ENCODE data around the gene CAPN12. TPM values are rescaled to one million over a fixed set of nuclear protein-coding genes. Genes with fewer than 3 reads are reported as not detected.
"Not testable (repeated sequence)": the region's sequence is repeated elsewhere in the genome, so short reads cannot be mapped to it uniquely, and the experiment has no call there.

The CAPN12 gene
- total and polyA plus RNA-seq, 2 experiments from 2014 or later = 19.1 to 20.5 TPM

GRCh38 chr19:38791451-38792064 is 47.3 kb upstream of the CAPN12 start:
- H3K27me3 Mint-ChIP-seq (ENCODE audit: insufficient read depth, low read depth, poor library complexity) = peaks cover 18% of the 10 kb centered on the region
- peak; percentile 81 for ATAC-seq
- H3K36me3 ChIP-seq (ENCODE audit: insufficient read depth); H3K9me3 Mint-ChIP-seq; H4K20me1 ChIP-seq (replicated peaks; ENCODE audit: insufficient read depth); H3K4me3 Mint-ChIP-seq; H3K27ac ChIP-seq (ENCODE audit: low read depth); H3K36me3 Mint-ChIP-seq (ENCODE audit: low read depth); H3K4me1 Mint-ChIP-seq; H3K27ac Mint-ChIP-seq; H3K4me1 ChIP-seq (ENCODE audit: insufficient read depth); H3F3A ChIP-seq (replicated peaks; ENCODE audit: low read depth); DNase-seq (ENCODE audit: low spot score); H3K9me2 ChIP-seq (ENCODE audit: insufficient read depth); H3K79me2 ChIP-seq (replicated peaks; ENCODE audit: insufficient read depth); H2AFZ ChIP-seq: not testable (repeated sequence)
- Histone ChIP-seq H3K4me3 (peak overlapping the region; percentile 43; the same call in 1 of the 2 replicates), H3K27me3 (ENCODE audit: insufficient read depth) (peaks cover 11% of the 10 kb centered on the region; the same call in 1 of the 2 replicates), H3K4me2 (peak overlapping the region; percentile 49; the same call in 1 of the 2 replicates)

- Histone ChIP-seq H3K4me2 (peak overlapping the region; percentile 65; the same call in 1 of the 2 replicates), H3K27me3 (ENCODE audit: insufficient read depth) (peaks cover 11% of the 10 kb centered on the region; the same call in 1 of the 2 replicates)
Observed at GRCh38 chr19:38790507-38791403, 46.5 kb upstream of the CAPN12 start.

GRCh38 chr19:38788478-38789243 is 44.4 kb upstream of the CAPN12 start, which contains the start of gene LGALS7B:
Gene LGALS7B (plus strand): TSS chr19:38789200. CDS start chr19:38789227, 27 bp downstream.
- H3K4me3 ChIP-seq = no peak within 1 kb of the TSS
- H3K4me1 ChIP-seq (ENCODE audit: insufficient read depth) = peaks cover 6% of the 10 kb centered on the region; the same call in 1 of the 2 replicates
- H3K9me2 ChIP-seq (ENCODE audit: insufficient read depth) = no peaks in the 10 kb centered on the region
- H4K20me1 ChIP-seq (replicated peaks; ENCODE audit: insufficient read depth) = no peaks in the 10 kb centered on the region
- no peaks in the 10 kb centered on the region for H3F3A ChIP-seq (replicated peaks; ENCODE audit: low read depth)
- ATAC-seq = no peak
- Mint-ChIP-seq H3K36me3 (ENCODE audit: low read depth) (no peaks in the 10 kb centered on the region), H3K4me3 (no peak within 1 kb of the TSS), H3K9me3 (no peaks in the 10 kb centered on the region; the same call in 2 of the 3 replicates), H3K27ac (no peak within 1 kb of the TSS), H3K4me1 (peaks cover 4% of the 10 kb centered on the region), H3K27me3 (ENCODE audit: insufficient read depth, low read depth, poor library complexity) (peaks cover 15% of the 10 kb centered on the region)
- no peaks in the 10 kb centered on the region for H3K79me2 ChIP-seq (replicated peaks; ENCODE audit: insufficient read depth)
- TF ChIP-seq CTCF (conservative IDR thresholded peaks at IDR 0.05; ENCODE audit: low read depth in 2 of 2) = no peak
- H3K36me3 ChIP-seq (ENCODE audit: insufficient read depth) = no peaks in the 10 kb centered on the region
- DNase-seq (ENCODE audit: low spot score) = peak; percentile 7
- 0 out of 2 replicates have a peak within 1 kb of the TSS, but pooled peaks have one; percentile 14 for H2AFZ ChIP-seq
- H3K27ac ChIP-seq (ENCODE audit: low read depth) = no peak within 1 kb of the TSS
- H3K27me3 ChIP-seq (ENCODE audit: insufficient read depth) = peaks cover 8% of the 10 kb centered on the region; the same call in 1 of the 2 replicates
- H3K4me2 ChIP-seq = no peak within 1 kb of the TSS

More at GRCh38 chr19:38790507-38791403, 46.5 kb upstream of the CAPN12 start:
- H3K4me3 Mint-ChIP-seq; H4K20me1 ChIP-seq (replicated peaks; ENCODE audit: insufficient read depth); H3K4me1 Mint-ChIP-seq; H3K9me3 Mint-ChIP-seq; H3K36me3 Mint-ChIP-seq (ENCODE audit: low read depth); H3K36me3 ChIP-seq (ENCODE audit: insufficient read depth); H3K79me2 ChIP-seq (replicated peaks; ENCODE audit: insufficient read depth); H3K27ac Mint-ChIP-seq; H3K9me2 ChIP-seq (ENCODE audit: insufficient read depth); H2AFZ ChIP-seq; H3K27ac ChIP-seq (ENCODE audit: low read depth); H3F3A ChIP-seq (replicated peaks; ENCODE audit: low read depth); H3K4me1 ChIP-seq (ENCODE audit: insufficient read depth): not testable (repeated sequence)
- ATAC-seq (peak; percentile 39), DNase-seq (ENCODE audit: low spot score) (peak; percentile 20)
- peak overlapping the region; percentile 47 for H3K4me3 ChIP-seq
- H3K27me3 Mint-ChIP-seq (ENCODE audit: insufficient read depth, low read depth, poor library complexity) = peaks cover 18% of the 10 kb centered on the region
